HEK293 (cell line): Measurements from ENCODE around the gene GABRD.

Experiments used
- BCL11A ChIP-seq: fragments of 450-650 bp; formaldehyde crosslinking; IDR thresholded peaks from 2 replicates; pipeline ENCODE4 v1.5.1; 2016; ENCODE audit warnings: low read depth, missing biosample characterization, missing genetic modification characterization
- BCL11B ChIP-seq: fragments of 450-650 bp; formaldehyde crosslinking; IDR thresholded peaks from 2 replicates; pipeline ENCODE4 v1.5.1; 2016; ENCODE audit warnings: low read depth, missing biosample characterization, missing genetic modification characterization
- GLIS1 ChIP-seq: fragments of 450-650 bp; formaldehyde crosslinking; IDR thresholded peaks from 2 replicates; pipeline ENCODE4 v1.5.1; 2016; ENCODE audit warnings: missing biosample characterization, missing genetic modification characterization
- KLF1 ChIP-seq: fragments of 450-650 bp; formaldehyde crosslinking; IDR thresholded peaks from 2 replicates; pipeline ENCODE4 v1.5.1; 2016; ENCODE audit warnings: missing biosample characterization, missing genetic modification characterization
- KLF10 ChIP-seq: fragments of 450-650 bp; IDR thresholded peaks from 2 replicates; pipeline ENCODE4 v1.5.1; 2018; ENCODE audit warnings: missing biosample characterization, mild to moderate bottlenecking, missing genetic modification characterization
- KLF7 ChIP-seq: fragments of 450-650 bp; formaldehyde crosslinking; IDR thresholded peaks from 2 replicates; pipeline ENCODE4 v1.5.1; 2016; ENCODE audit warnings: missing biosample characterization, missing genetic modification characterization, borderline replicate concordance
- TRIM28 ChIP-seq: IDR thresholded peaks from 2 replicates; pipeline ENCODE4 v1.6.1; 2011; ENCODE audit warnings: low read length, control low read depth, borderline replicate concordance
- ZBTB17 ChIP-seq: fragments of 450-650 bp; formaldehyde crosslinking; IDR thresholded peaks from 2 replicates; pipeline ENCODE4 v1.5.1; 2016; ENCODE audit warnings: missing biosample characterization, missing genetic modification characterization
- ZBTB20 ChIP-seq: fragments of 450-650 bp; formaldehyde crosslinking; IDR thresholded peaks from 2 replicates; pipeline ENCODE4 v1.5.1; 2016; ENCODE audit warnings: missing biosample characterization, missing genetic modification characterization
- ZEB2 ChIP-seq: fragments of 450-650 bp; formaldehyde crosslinking; IDR thresholded peaks from 2 replicates; pipeline ENCODE4 v1.5.1; 2016; ENCODE audit warnings: missing biosample characterization, missing genetic modification characterization
- ZNF157 ChIP-seq: fragments of 450-650 bp; formaldehyde crosslinking; IDR thresholded peaks from 2 replicates; pipeline ENCODE4 v1.5.1; 2016; ENCODE audit warnings: missing biosample characterization, missing genetic modification characterization
- ZNF184 ChIP-seq: fragments of 450-650 bp; IDR thresholded peaks from 2 replicates; pipeline ENCODE4 v1.5.1; 2018; ENCODE audit warnings: missing biosample characterization, mild to moderate bottlenecking, missing genetic modification characterization
- ZNF202 ChIP-seq: fragments of 450-650 bp; formaldehyde crosslinking; IDR thresholded peaks from 2 replicates; pipeline ENCODE4 v1.5.1; 2016; ENCODE audit warnings: missing biosample characterization, missing genetic modification characterization, borderline replicate concordance
- ZNF24 ChIP-seq: fragments of 450-650 bp; formaldehyde crosslinking; IDR thresholded peaks from 2 replicates; pipeline ENCODE4 v1.5.1; 2016; ENCODE audit warnings: missing biosample characterization, missing genetic modification characterization
- ZNF391 ChIP-seq: fragments of 450-650 bp; formaldehyde crosslinking; IDR thresholded peaks from 2 replicates; pipeline ENCODE4 v1.5.1; 2016; ENCODE audit warnings: low read depth, missing biosample characterization, missing genetic modification characterization, borderline replicate concordance
- ZNF501 ChIP-seq: fragments of 450-650 bp; formaldehyde crosslinking; IDR thresholded peaks from 2 replicates; pipeline ENCODE4 v1.5.1; 2016; ENCODE audit warnings: missing biosample characterization, missing genetic modification characterization
- ZNF530 ChIP-seq: fragments of 450-650 bp; formaldehyde crosslinking; IDR thresholded peaks from 2 replicates; pipeline ENCODE4 v1.5.1; 2016; ENCODE audit warnings: low read depth, missing biosample characterization, missing genetic modification characterization
- ZNF561 ChIP-seq: fragments of 450-650 bp; IDR thresholded peaks from 2 replicates; pipeline ENCODE4 v1.5.1; 2018; ENCODE audit warnings: missing biosample characterization, missing genetic modification characterization, borderline replicate concordance
- ZNF600 ChIP-seq: fragments of 450-650 bp; formaldehyde crosslinking; IDR thresholded peaks from 2 replicates; pipeline ENCODE4 v1.5.1; 2016; ENCODE audit warnings: missing biosample characterization, missing genetic modification characterization
- ZNF664 ChIP-seq: fragments of 450-650 bp; formaldehyde crosslinking; IDR thresholded peaks from 2 replicates; pipeline ENCODE4 v1.5.1; 2016; ENCODE audit warnings: missing biosample characterization, missing genetic modification characterization
- ZNF76 ChIP-seq: fragments of 450-650 bp; formaldehyde crosslinking; IDR thresholded peaks from 2 replicates; pipeline ENCODE4; 2016; ENCODE audit warnings: low read depth, missing biosample characterization, missing genetic modification characterization, borderline replicate concordance
- ZNF777 ChIP-seq: fragments of 450-650 bp; formaldehyde crosslinking; IDR thresholded peaks from 2 replicates; pipeline ENCODE4 v1.5.1; 2017; ENCODE audit warnings: missing biosample characterization, missing genetic modification characterization, borderline replicate concordance
- ZNF843 ChIP-seq: fragments of 450-650 bp; formaldehyde crosslinking; IDR thresholded peaks from 2 replicates; pipeline ENCODE4 v1.5.1; 2016; ENCODE audit warnings: missing biosample characterization, missing genetic modification characterization
- ZSCAN16 ChIP-seq: fragments of 450-650 bp; formaldehyde crosslinking; IDR thresholded peaks from 2 replicates; pipeline ENCODE4 v1.5.1; 2016; ENCODE audit warnings: missing biosample characterization, missing genetic modification characterization
- ZSCAN23 ChIP-seq: fragments of 450-650 bp; formaldehyde crosslinking; IDR thresholded peaks from 2 replicates; pipeline ENCODE4 v1.5.1; 2016; ENCODE audit warnings: missing biosample characterization, missing genetic modification characterization
- ZXDB ChIP-seq: fragments of 450-650 bp; formaldehyde crosslinking; IDR thresholded peaks from 2 replicates; pipeline ENCODE4 v1.5.1; 2016; ENCODE audit warnings: missing biosample characterization, missing genetic modification characterization
- TF ChIP-seq, protein P1 (sequence below): fragments of 450-650 bp; formaldehyde crosslinking; IDR thresholded peaks from 2 replicates; pipeline ENCODE4 v1.5.1; 2017; ENCODE audit warnings: missing biosample characterization, missing genetic modification characterization
- TF ChIP-seq, protein P2 (sequence below): fragments of 450-650 bp; formaldehyde crosslinking; IDR thresholded peaks from 2 replicates; pipeline ENCODE4 v1.5.1; 2016; ENCODE audit warnings: missing biosample characterization, missing genetic modification characterization
- TF ChIP-seq, protein P3 (sequence below): fragments of 450-650 bp; formaldehyde crosslinking; IDR thresholded peaks from 2 replicates; pipeline ENCODE4 v1.5.1; 2017; ENCODE audit warnings: missing biosample characterization, missing genetic modification characterization
- TF ChIP-seq, protein P4 (sequence below): fragments of 450-650 bp; formaldehyde crosslinking; optimal IDR thresholded peaks from 2 replicates; pipeline ENCODE3; 2016; ENCODE audit warnings: missing biosample characterization, mild to moderate bottlenecking, missing genetic modification characterization
- TF ChIP-seq, protein P5 (sequence below): fragments of 450-650 bp; formaldehyde crosslinking; IDR thresholded peaks from 2 replicates; pipeline ENCODE4 v1.5.1; 2016; ENCODE audit warnings: missing biosample characterization, missing genetic modification characterization

GABRD gene

DNA sequence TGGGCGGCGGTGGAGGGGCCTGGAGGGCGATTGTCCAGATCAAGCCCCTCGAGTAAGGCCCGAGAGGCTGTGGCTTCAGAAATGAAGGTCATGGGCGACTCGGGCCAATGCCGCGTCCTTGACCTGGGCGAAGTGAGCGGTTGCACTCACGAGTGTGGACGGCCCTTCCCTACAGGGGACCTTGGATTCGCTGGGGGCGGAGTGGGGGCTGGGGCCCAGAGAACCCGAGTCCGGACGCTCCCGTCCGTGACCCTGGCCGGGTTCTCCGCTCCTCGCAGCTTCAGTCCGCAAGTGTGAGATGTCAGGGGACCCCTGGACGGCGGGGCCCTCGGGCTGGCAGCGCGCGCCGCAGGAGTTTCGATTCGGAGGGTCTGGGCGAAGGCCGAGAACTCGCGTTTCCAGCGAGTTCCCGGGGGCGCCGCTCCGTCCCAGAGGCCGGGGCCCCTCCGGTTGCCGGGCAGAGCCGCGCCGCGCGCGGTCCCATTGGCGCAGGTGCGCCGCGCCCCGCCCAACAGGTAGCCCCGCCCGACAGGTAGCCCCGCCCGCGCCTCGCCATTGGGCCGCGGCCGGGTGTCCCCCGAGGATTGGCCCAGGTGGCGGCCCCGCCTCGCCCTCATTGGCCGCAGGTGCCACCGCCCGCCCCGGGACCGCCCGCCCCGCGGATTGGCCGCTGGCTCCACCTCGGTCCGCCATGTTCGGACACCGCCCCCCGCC lies 30.7 kb downstream of the GABRD start, which contains the start of gene PRKCZ (continued):
- TF ChIP-seq, protein P1, sequence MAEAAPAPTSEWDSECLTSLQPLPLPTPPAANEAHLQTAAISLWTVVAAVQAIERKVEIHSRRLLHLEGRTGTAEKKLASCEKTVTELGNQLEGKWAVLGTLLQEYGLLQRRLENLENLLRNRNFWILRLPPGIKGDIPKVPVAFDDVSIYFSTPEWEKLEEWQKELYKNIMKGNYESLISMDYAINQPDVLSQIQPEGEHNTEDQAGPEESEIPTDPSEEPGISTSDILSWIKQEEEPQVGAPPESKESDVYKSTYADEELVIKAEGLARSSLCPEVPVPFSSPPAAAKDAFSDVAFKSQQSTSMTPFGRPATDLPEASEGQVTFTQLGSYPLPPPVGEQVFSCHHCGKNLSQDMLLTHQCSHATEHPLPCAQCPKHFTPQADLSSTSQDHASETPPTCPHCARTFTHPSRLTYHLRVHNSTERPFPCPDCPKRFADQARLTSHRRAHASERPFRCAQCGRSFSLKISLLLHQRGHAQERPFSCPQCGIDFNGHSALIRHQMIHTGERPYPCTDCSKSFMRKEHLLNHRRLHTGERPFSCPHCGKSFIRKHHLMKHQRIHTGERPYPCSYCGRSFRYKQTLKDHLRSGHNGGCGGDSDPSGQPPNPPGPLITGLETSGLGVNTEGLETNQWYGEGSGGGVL, result peak; percentile 60; the same call in 1 of the 2 replicates
- TF ChIP-seq ZNF76, result 0 out of 2 replicates have a peak, but pooled peaks have one; percentile 25
- peak; percentile 87 for TF ChIP-seq BCL11B (tag by site-specific recombination)
- no peak for TF ChIP-seq ZNF202
- TF ChIP-seq ZNF24 (tag by site-specific recombination), result peak; percentile 65; the same call in 1 of the 2 replicates
- no peak for TF ChIP-seq ZNF157
- TF ChIP-seq ZNF600 (tag by site-specific recombination), result peak; percentile 63
- TF ChIP-seq ZNF561 (tag by site-specific recombination), result peak; percentile 53; the same call in 1 of the 2 replicates
- TF ChIP-seq, protein P2, sequence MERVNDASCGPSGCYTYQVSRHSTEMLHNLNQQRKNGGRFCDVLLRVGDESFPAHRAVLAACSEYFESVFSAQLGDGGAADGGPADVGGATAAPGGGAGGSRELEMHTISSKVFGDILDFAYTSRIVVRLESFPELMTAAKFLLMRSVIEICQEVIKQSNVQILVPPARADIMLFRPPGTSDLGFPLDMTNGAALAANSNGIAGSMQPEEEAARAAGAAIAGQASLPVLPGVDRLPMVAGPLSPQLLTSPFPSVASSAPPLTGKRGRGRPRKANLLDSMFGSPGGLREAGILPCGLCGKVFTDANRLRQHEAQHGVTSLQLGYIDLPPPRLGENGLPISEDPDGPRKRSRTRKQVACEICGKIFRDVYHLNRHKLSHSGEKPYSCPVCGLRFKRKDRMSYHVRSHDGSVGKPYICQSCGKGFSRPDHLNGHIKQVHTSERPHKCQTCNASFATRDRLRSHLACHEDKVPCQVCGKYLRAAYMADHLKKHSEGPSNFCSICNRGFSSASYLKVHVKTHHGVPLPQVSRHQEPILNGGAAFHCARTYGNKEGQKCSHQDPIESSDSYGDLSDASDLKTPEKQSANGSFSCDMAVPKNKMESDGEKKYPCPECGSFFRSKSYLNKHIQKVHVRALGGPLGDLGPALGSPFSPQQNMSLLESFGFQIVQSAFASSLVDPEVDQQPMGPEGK, result peak; percentile 91
- peak; percentile 45; the same call in 1 of the 2 replicates for TF ChIP-seq ZBTB17 (tag by site-specific recombination)
- TF ChIP-seq KLF10 (tag by site-specific recombination), result peak; percentile 83
- peak; percentile 95 for TF ChIP-seq ZBTB20
- TF ChIP-seq, protein P3, sequence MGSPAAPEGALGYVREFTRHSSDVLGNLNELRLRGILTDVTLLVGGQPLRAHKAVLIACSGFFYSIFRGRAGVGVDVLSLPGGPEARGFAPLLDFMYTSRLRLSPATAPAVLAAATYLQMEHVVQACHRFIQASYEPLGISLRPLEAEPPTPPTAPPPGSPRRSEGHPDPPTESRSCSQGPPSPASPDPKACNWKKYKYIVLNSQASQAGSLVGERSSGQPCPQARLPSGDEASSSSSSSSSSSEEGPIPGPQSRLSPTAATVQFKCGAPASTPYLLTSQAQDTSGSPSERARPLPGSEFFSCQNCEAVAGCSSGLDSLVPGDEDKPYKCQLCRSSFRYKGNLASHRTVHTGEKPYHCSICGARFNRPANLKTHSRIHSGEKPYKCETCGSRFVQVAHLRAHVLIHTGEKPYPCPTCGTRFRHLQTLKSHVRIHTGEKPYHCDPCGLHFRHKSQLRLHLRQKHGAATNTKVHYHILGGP (tag by site-specific recombination), result no peak
- TF ChIP-seq, protein P4, sequence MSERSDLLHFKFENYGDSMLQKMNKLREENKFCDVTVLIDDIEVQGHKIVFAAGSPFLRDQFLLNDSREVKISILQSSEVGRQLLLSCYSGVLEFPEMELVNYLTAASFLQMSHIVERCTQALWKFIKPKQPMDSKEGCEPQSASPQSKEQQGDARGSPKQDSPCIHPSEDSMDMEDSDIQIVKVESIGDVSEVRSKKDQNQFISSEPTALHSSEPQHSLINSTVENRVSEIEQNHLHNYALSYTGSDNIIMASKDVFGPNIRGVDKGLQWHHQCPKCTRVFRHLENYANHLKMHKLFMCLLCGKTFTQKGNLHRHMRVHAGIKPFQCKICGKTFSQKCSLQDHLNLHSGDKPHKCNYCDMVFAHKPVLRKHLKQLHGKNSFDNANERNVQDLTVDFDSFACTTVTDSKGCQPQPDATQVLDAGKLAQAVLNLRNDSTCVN, result peak; percentile 42
- peak; percentile 40; the same call in 1 of the 2 replicates for TF ChIP-seq KLF7 (tag by site-specific recombination)
- 0 out of 2 replicates have a peak, but pooled peaks have one; percentile 36 for TF ChIP-seq ZNF501 (tag by site-specific recombination)
- TF ChIP-seq, protein P5, sequence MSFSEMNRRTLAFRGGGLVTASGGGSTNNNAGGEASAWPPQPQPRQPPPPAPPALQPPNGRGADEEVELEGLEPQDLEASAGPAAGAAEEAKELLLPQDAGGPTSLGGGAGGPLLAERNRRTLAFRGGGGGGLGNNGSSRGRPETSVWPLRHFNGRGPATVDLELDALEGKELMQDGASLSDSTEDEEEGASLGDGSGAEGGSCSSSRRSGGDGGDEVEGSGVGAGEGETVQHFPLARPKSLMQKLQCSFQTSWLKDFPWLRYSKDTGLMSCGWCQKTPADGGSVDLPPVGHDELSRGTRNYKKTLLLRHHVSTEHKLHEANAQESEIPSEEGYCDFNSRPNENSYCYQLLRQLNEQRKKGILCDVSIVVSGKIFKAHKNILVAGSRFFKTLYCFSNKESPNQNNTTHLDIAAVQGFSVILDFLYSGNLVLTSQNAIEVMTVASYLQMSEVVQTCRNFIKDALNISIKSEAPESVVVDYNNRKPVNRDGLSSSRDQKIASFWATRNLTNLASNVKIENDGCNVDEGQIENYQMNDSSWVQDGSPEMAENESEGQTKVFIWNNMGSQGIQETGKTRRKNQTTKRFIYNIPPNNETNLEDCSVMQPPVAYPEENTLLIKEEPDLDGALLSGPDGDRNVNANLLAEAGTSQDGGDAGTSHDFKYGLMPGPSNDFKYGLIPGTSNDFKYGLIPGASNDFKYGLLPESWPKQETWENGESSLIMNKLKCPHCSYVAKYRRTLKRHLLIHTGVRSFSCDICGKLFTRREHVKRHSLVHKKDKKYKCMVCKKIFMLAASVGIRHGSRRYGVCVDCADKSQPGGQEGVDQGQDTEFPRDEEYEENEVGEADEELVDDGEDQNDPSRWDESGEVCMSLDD (tag by site-specific recombination), result peak; percentile 32; the same call in 1 of the 2 replicates
- peak; percentile 84 for TF ChIP-seq ZNF777
- TF ChIP-seq ZSCAN23 (tag by site-specific recombination), result no peak
- TF ChIP-seq ZNF184 (tag by site-specific recombination), result no peak
- 0 out of 2 replicates have a peak, but pooled peaks have one; percentile 19 for TF ChIP-seq KLF1 (tag by site-specific recombination)
- TF ChIP-seq ZNF664 (tag by site-specific recombination), result no peak
- peak; percentile 36; the same call in 1 of the 2 replicates for TF ChIP-seq ZXDB (tag by site-specific recombination)
- peak; percentile 77 for TF ChIP-seq ZEB2 (tag by site-specific recombination)
- TF ChIP-seq ZNF843 (tag by site-specific recombination), result no peak
- no peak for TF ChIP-seq TRIM28
- peak; percentile 33; the same call in 1 of the 2 replicates for TF ChIP-seq GLIS1 (tag by site-specific recombination)
- no peak for TF ChIP-seq ZNF530 (tag by site-specific recombination)
- 0 out of 2 replicates have a peak, but pooled peaks have one; percentile 61 for TF ChIP-seq BCL11A (tag by site-specific recombination)
- TF ChIP-seq ZSCAN16 (tag by site-specific recombination), result no peak
- peak; percentile 56; the same call in 1 of the 2 replicates for TF ChIP-seq ZNF391 (tag by site-specific recombination)
